HUES64 (cell line): ENCODE results near the gene PAM.

ENCODE experiments used
- H3K27ac ChIP-seq: 2 replicates; pipeline ENCODE4 v1.7.0; 2013; ENCODE audit warnings: low read depth, low read length, inconsistent platforms
- H3K27me3 ChIP-seq: 2 replicates; pipeline ENCODE4 v1.6.1; 2013; ENCODE audit warnings: mild to moderate bottlenecking, low read length; ENCODE audit not compliant: insufficient read depth
- H3K36me3 ChIP-seq: 2 replicates; pipeline ENCODE4 v1.6.1; 2013; ENCODE audit warnings: mild to moderate bottlenecking, low read length; ENCODE audit not compliant: insufficient read depth
- H3K4me1 ChIP-seq: 2 replicates; pipeline ENCODE4 v1.6.1; 2013; ENCODE audit warnings: mild to moderate bottlenecking, low read length, moderate library complexity; ENCODE audit not compliant: insufficient read depth
- H3K4me3 ChIP-seq: 2 replicates; pipeline ENCODE4 v1.5.1; 2013; ENCODE audit warnings: mild to moderate bottlenecking, low read length, moderate library complexity
- H3K9ac ChIP-seq: 2 replicates; pipeline ENCODE4 v1.6.1; 2013; ENCODE audit warnings: mild to moderate bottlenecking, low read depth, low read length
- H3K9me3 ChIP-seq: 2 replicates; pipeline ENCODE4 v1.6.1; 2013; ENCODE audit warnings: low read depth, low read length; ENCODE audit not compliant: insufficient read depth
- whole genome bisulfite sequencing: fragments of 150-250, 120-280 bp; methylation state at CpG from one replicate; pipeline ENCODE4 v1.1.7; 2013; ENCODE audit warnings: missing lambda C conversion rate; 5-methylcytosine and 5-hydroxymethylcytosine counted together

PAM gene

GRCh38 chr5:102879741-102880140, 124.6 kb downstream of the PAM start:
- H3K9ac ChIP-seq, result no peak overlapping the region
- H3K9me3 ChIP-seq, result no peaks in the 10 kb centered on the region
- no peaks in the 10 kb centered on the region for H3K27me3 ChIP-seq
- H3K36me3 ChIP-seq, result no peaks in the 10 kb centered on the region
- peaks cover 9% of the 10 kb centered on the region for H3K4me1 ChIP-seq
- WGBS, result 95% methylated on average over 4 of the region's 6 CpGs
- H3K27ac ChIP-seq, result no peak overlapping the region
- H3K4me3 ChIP-seq, result no peak overlapping the region

GRCh38 chr5:102886586-102886985, 131.5 kb downstream of the PAM start:
- H3K9ac ChIP-seq, result no peak overlapping the region
- H3K4me1 ChIP-seq, result no peaks in the 10 kb centered on the region
- H3K27me3 ChIP-seq, result no peaks in the 10 kb centered on the region
- no peaks in the 10 kb centered on the region for H3K9me3 ChIP-seq
- H3K27ac ChIP-seq, result no peak overlapping the region
- H3K4me3 ChIP-seq, result no peak overlapping the region
- no peaks in the 10 kb centered on the region for H3K36me3 ChIP-seq

- Histone ChIP-seq H3K27ac (no peak overlapping the region), H3K9ac (no peak overlapping the region), H3K27me3 (no peaks in the 10 kb centered on the region), H3K36me3 (no peaks in the 10 kb centered on the region), H3K4me3 (no peak overlapping the region), H3K4me1 (no peaks in the 10 kb centered on the region), H3K9me3 (no peaks in the 10 kb centered on the region)
Measured at GRCh38 chr5:102888483-102888882, 133.4 kb downstream of the PAM start.

- Histone ChIP-seq H3K36me3 (no peaks in the 10 kb centered on the region), H3K27ac (no peak overlapping the region), H3K27me3 (no peaks in the 10 kb centered on the region), H3K9me3 (no peaks in the 10 kb centered on the region), H3K9ac (no peak overlapping the region), H3K4me3 (no peak overlapping the region), H3K4me1 (no peaks in the 10 kb centered on the region)
- 88% methylated on average over 1 of the region's 1 CpG for WGBS
Measured at GRCh38 chr5:102889033-102889432, 133.9 kb downstream of the PAM start.

- no CpG with 5 or more reads among the region's 3 CpGs for WGBS
- H3K9ac ChIP-seq, result no peak overlapping the region
- H3K9me3 ChIP-seq, result no peaks in the 10 kb centered on the region
Measured at GRCh38 chr5:102890133-102890532, 135.0 kb downstream of the PAM start.

GRCh38 chr5:102891175-102891574, 136.1 kb downstream of the PAM start:
- WGBS, result 90% methylated on average over 3 of the region's 3 CpGs
- H3K9ac ChIP-seq, result no peak overlapping the region
- H3K27ac ChIP-seq, result no peak overlapping the region

More at GRCh38 chr5:102890133-102890532, 135.0 kb downstream of the PAM start:
- Histone ChIP-seq H3K4me3 (no peak overlapping the region), H3K4me1 (no peaks in the 10 kb centered on the region), H3K27me3 (no peaks in the 10 kb centered on the region), H3K36me3 (no peaks in the 10 kb centered on the region), H3K27ac (no peak overlapping the region)

GRCh38 chr5:102893942-102894341, 138.8 kb downstream of the PAM start:
- no peaks in the 10 kb centered on the region for H3K9me3 ChIP-seq
- no peaks in the 10 kb centered on the region for H3K36me3 ChIP-seq
- H3K4me3 ChIP-seq, result no peak overlapping the region
- 85% methylated on average over 3 of the region's 3 CpGs for WGBS
- H3K27me3 ChIP-seq, result no peaks in the 10 kb centered on the region
- no peak overlapping the region for H3K27ac ChIP-seq
- H3K9ac ChIP-seq, result no peak overlapping the region
- H3K4me1 ChIP-seq, result no peaks in the 10 kb centered on the region

More at GRCh38 chr5:102891175-102891574, 136.1 kb downstream of the PAM start:
- Histone ChIP-seq H3K27me3 (no peaks in the 10 kb centered on the region), H3K36me3 (no peaks in the 10 kb centered on the region), H3K9me3 (no peaks in the 10 kb centered on the region), H3K4me3 (no peak overlapping the region), H3K4me1 (no peaks in the 10 kb centered on the region)

- Histone ChIP-seq H3K9ac (no peak overlapping the region), H3K4me1 (0 out of 2 replicates have a peak, but pooled peaks cover 6% of the 10 kb centered on the region), H3K27ac (no peak overlapping the region), H3K4me3 (no peak overlapping the region), H3K36me3 (no peaks in the 10 kb centered on the region), H3K9me3 (no peaks in the 10 kb centered on the region), H3K27me3 (no peaks in the 10 kb centered on the region)
Measured at GRCh38 chr5:102895234-102895633, 140.1 kb downstream of the PAM start.

GRCh38 chr5:102895976-102896375, 140.9 kb downstream of the PAM start:
- H3K27me3 ChIP-seq, result no peaks in the 10 kb centered on the region
- H3K4me3 ChIP-seq, result no peak overlapping the region
- H3K36me3 ChIP-seq, result no peaks in the 10 kb centered on the region
- 92% methylated on average over 6 of the region's 6 CpGs for WGBS
- no peak overlapping the region for H3K9ac ChIP-seq
- no peak overlapping the region for H3K27ac ChIP-seq
- no peaks in the 10 kb centered on the region for H3K9me3 ChIP-seq
- H3K4me1 ChIP-seq, result 0 out of 2 replicates have a peak, but pooled peaks cover 6% of the 10 kb centered on the region

- Histone ChIP-seq H3K36me3 (no peaks in the 10 kb centered on the region), H3K27me3 (no peaks in the 10 kb centered on the region), H3K9ac (no peak overlapping the region), H3K4me1 (0 out of 2 replicates have a peak, but pooled peaks cover 6% of the 10 kb centered on the region), H3K27ac (no peak overlapping the region), H3K4me3 (no peak overlapping the region), H3K9me3 (no peaks in the 10 kb centered on the region; the same call in 1 of the 2 replicates)
- 86% methylated on average over 2 of the region's 3 CpGs for WGBS
Measured at GRCh38 chr5:102901424-102902134, 146.5 kb downstream of the PAM start.

GRCh38 chr5:102902135-102902448, 147.0 kb downstream of the PAM start:
- no peaks in the 10 kb centered on the region; the same call in 1 of the 2 replicates for H3K9me3 ChIP-seq
- H3K4me1 ChIP-seq, result 0 out of 2 replicates have a peak, but pooled peaks cover 6% of the 10 kb centered on the region
- H3K9ac ChIP-seq, result no peak overlapping the region
- H3K27ac ChIP-seq, result no peak overlapping the region
- H3K27me3 ChIP-seq, result no peaks in the 10 kb centered on the region
- no peaks in the 10 kb centered on the region for H3K36me3 ChIP-seq
- H3K4me3 ChIP-seq, result no peak overlapping the region

GRCh38 chr5:102902647-102903046, 147.5 kb downstream of the PAM start:
- 100% methylated on average over 1 of the region's 2 CpGs for WGBS
- Histone ChIP-seq H3K9me3 (no peaks in the 10 kb centered on the region; the same call in 1 of the 2 replicates), H3K36me3 (no peaks in the 10 kb centered on the region), H3K27me3 (no peaks in the 10 kb centered on the region), H3K4me1 (0 out of 2 replicates have a peak, but pooled peaks cover 6% of the 10 kb centered on the region), H3K9ac (no peak overlapping the region), H3K4me3 (no peak overlapping the region), H3K27ac (no peak overlapping the region)
